SIG-M5 treated with dmso at 0.1 percent for 504 hours (cell line): ENCODE measurements around the gene NLGN4Y.
"Not testable (repeated sequence)": the region's sequence is repeated elsewhere in the genome, so short reads cannot be mapped to it uniquely, and the experiment has no call there.

Experiments
- DNase-seq: peaks from one replicate; lab custom pipeline; 2025; ENCODE audit not compliant: unreplicated experiment; lab: John Stamatoyannopoulos, UW

The NLGN4Y gene

GRCh38 chrY:14834103-14835060, 310.1 kb downstream of the NLGN4Y start:
- no peak for DNase-seq

DNA sequence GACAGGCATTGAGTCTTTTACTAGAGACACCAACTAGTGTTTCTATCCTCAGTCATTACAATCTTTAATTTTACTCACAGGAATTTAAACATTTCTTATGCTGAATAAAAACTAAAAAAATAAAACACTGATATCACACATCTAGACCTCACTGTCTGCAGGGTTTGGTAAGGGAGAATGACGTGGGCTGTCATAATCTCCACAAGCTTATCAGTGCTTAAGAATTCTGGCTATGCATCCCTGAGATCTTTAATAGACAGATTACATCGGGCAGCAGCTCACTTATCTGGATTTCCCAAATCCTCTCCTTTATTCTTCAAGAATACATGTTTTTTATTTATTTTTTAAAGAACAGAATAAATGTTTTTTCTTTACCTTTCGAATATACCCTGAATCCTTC, 313.1 kb downstream of the NLGN4Y start:
- no peak for DNase-seq

DNA sequence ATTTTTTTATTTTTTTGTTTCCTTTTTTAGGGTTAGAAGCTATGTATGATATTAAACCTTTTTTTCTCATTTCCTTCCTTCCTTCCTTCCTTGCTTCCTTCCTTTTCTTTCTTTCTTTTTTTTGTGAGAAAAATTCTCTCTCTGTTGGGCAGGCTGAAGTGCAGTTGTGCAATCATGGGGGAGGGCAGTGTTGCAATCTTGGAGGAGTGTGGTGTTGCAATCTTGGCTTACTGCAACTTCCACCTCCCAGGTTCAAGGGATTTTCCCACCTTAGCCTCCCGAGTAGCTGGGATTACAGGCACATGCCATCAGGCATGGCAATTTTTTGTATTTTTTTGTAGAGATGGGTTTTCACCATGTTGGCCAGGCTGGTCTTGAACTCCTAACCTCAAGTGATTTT, 326.4 kb downstream of the NLGN4Y start:
- DNase-seq: no peak

GRCh38 chrY:14860448-14860847, 336.1 kb downstream of the NLGN4Y start:
- no peak for DNase-seq

DNA sequence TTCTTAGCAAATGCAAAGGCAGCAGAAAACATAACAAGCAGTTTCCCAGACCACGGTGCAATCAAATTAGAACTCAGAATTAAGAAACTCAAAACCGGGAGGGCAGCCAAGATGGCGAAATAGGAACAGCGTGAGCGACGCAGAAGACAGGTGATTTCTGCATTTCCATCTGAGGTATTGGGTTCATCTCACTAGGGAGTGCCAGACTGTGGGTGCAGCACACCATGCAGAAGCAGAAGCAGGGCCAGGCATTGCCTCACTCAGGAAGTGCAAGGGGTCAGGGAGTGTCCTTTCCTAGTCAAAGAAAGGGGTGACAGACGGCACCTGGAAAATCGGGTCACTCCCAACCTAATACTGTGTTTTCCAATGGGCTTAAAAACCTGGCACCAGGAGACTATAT, 336.7 kb downstream of the NLGN4Y start:
- not testable (repeated sequence) for DNase-seq

DNA sequence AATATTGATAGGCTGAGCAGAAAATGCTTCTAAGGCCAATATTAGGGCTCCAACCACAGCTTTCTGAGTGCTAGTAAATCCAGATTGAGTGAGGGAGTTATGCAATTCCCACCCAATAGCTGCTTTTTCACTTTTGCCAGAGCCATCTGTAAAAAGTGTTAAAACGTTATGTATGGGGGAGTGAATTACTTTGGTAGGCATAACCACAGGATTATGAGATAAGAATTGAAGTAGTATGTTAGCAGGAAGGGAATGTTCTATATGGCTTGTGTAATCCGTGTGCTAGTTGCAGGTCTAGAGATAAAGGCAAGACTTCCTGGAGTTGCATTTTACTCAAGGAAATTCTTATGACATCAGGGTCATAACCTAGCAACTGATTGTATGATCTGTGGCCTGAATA, 347.6 kb downstream of the NLGN4Y start:
- no peak for DNase-seq
